Measurements from ENCODE around the gene LCN1. TPM values are rescaled to one million over a fixed set of nuclear protein-coding genes. Genes with fewer than 3 reads are reported as not detected.
A peak's percentile ranks its signal among the peaks of the same experiment; 100 is the strongest.

The LCN1 gene
- total and polyA plus RNA-seq, 2 of the 8 experiments (the other 6 are each of a cell fraction or from before 2014, with no cell fraction given): not detected

DNA sequence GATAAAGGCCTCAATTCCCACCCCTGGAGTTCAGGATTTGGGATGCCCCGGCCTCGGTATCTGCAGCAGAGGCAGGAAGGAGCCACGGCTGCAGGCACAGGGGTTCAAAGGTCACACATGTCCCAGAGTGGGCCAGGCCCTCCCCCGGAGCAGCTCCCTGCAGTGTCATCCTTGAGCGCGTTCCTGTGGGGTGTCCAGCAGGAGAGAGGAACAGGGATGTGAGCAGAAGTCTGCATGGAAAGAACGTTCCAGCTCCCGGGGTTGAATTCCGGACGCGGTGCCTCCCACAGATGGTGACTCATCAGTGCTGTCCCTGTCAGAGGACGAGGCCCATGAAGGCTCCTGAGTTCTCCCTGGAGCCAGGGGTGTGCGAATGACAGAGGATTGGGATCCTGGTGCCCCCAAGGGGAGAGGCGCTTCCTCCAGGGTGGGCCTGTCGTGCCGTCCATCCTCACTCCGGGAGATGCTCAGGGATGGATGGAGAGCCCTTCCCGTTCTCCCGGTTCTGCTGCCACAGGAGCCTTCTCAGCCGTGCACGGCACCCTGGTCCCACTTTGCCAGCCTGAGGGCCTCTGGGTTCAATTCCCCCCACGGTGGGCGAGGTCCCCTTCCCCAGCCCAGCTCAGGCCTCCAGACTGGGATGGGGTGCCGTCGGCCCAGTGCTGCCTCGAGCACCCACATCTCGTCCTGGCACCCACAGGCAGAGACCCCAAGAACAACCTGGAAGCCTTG lies 3.1 kb downstream of the LCN1 start:
- FAIRE-seq (no peak), DNase-seq (ENCODE audit: low read depth in 1 of 2, low spot score in 2 of 2) (peak in 1 of 2 experiments; percentile 45)
- Histone ChIP-seq H4K20me1 (replicated peaks in 1 of 2; ENCODE audit: control insufficient read depth in 1 of 2, insufficient read depth in 2 of 2, low read length in 2 of 2) (no peaks in the 10 kb centered on the region), H3K9ac (replicated peaks in 1 of 4; ENCODE audit: extremely low read depth in 1 of 4, low read depth in 3 of 4, low read length in 3 of 4) (no peak overlapping the region), H3K79me2 (ENCODE audit: control insufficient read depth in 1 of 2, insufficient read depth in 2 of 2, low read length in 2 of 2) (no peaks in the 10 kb centered on the region), H3K4me1 (replicated peaks in 1 of 4; ENCODE audit: control insufficient read depth in 3 of 4, insufficient read depth in 4 of 4, low read length in 3 of 4) (peaks cover 0 to 12% (median 6%) of the 10 kb centered on the region in 4 experiments; a peak in 5 of 7 replicates), H3K14ac (ENCODE audit: insufficient read length) (no peak overlapping the region), H3K4me2 (ENCODE audit: insufficient read depth in 1 of 2, low read depth in 2 of 2, low read length in 2 of 2) (no peak overlapping the region), H2BK5ac (ENCODE audit: low read depth, low read length) (no peak overlapping the region), H3K27ac (ENCODE audit: low read depth, low read length) (no peak overlapping the region), H3K18ac (ENCODE audit: extremely low read depth, low read length) (no peak overlapping the region), H3K9me3 (ENCODE audit: insufficient read depth in 2 of 2, low read depth in 1 of 2, low read length in 1 of 2) (no peaks in the 10 kb centered on the region), H3K56ac (replicated peaks; ENCODE audit: insufficient read length, low read depth, low read length) (no peak overlapping the region), H2BK120ac (replicated peaks; ENCODE audit: low read depth, low read length) (no peak overlapping the region), H3K4ac (replicated peaks; ENCODE audit: insufficient read length, low read depth, low read length) (no peak overlapping the region), H3K79me1 (ENCODE audit: low read depth, low read length) (no peaks in the 10 kb centered on the region), H4K91ac (replicated peaks; ENCODE audit: insufficient read length, low read length) (no peak overlapping the region), H3K23ac (ENCODE audit: insufficient read length) (no peak overlapping the region), H4K8ac (ENCODE audit: extremely low read depth, insufficient read depth, low read length) (peak overlapping the region; percentile 51; the same call in 1 of the 2 replicates), H3K27me3 (replicated peaks in 1 of 4; ENCODE audit: control insufficient read depth in 3 of 4, extremely low read depth in 1 of 4, insufficient read depth in 3 of 4, low read length in 3 of 4) (no peaks in the 10 kb centered on the region), H3K36me3 (ENCODE audit: control insufficient read depth in 2 of 4, insufficient read depth in 4 of 4, low read length in 3 of 4) (no peaks in the 10 kb centered on the region), H2AFZ (ENCODE audit: low read length) (no peak overlapping the region), H4K5ac (ENCODE audit: insufficient read length, low read depth, low read length) (no peak overlapping the region), H3K23me2 (ENCODE audit: low read depth, low read length) (no peaks in the 10 kb centered on the region), H2BK15ac (ENCODE audit: low read length) (no peak overlapping the region), H3K4me3 (ENCODE audit: extremely low read depth in 1 of 4, insufficient read depth in 2 of 4, low read depth in 3 of 4, low read length in 4 of 4) (no peak overlapping the region), H2BK20ac (ENCODE audit: low read length) (no peak overlapping the region), H2BK12ac (ENCODE audit: low read depth, low read length) (no peak overlapping the region), H2AK5ac (ENCODE audit: low read depth, low read length) (no peak overlapping the region)
- ChIA-PET CTCF (ENCODE audit: partially characterized antibody) (interaction anchor here (1.5 to 3.0 kb wide), 2 partner anchors 11 to 19 kb away, joined by 4 to 14 read pairs; no protein-coding TSS in a partner anchor), POLR2A (ENCODE audit: partially characterized antibody) (interaction anchor here (1.0 kb wide), 1 partner anchor 41 kb away, joined by 3 read pairs; no protein-coding TSS in a partner anchor)
- TF ChIP-seq MAFK (IDR thresholded peaks at IDR 0.05; ENCODE audit: low read depth, low read length) (no peak), SP1 (IDR thresholded peaks at IDR 0.05; ENCODE audit: low read depth, low read length) (no peak), KDM1A (IDR thresholded peaks at IDR 0.05; ENCODE audit: borderline replicate concordance, low read length) (no peak)
- TF ChIP-seq, protein P1, sequence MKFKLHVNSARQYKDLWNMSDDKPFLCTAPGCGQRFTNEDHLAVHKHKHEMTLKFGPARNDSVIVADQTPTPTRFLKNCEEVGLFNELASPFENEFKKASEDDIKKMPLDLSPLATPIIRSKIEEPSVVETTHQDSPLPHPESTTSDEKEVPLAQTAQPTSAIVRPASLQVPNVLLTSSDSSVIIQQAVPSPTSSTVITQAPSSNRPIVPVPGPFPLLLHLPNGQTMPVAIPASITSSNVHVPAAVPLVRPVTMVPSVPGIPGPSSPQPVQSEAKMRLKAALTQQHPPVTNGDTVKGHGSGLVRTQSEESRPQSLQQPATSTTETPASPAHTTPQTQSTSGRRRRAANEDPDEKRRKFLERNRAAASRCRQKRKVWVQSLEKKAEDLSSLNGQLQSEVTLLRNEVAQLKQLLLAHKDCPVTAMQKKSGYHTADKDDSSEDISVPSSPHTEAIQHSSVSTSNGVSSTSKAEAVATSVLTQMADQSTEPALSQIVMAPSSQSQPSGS (IDR thresholded peaks at IDR 0.05; ENCODE audit: low read length): no peak
- WGBS, 2 experiments (ENCODE audit: extremely low coverage in 1 of 2, insufficient coverage in 1 of 2, insufficient read length in 1 of 2, insufficient replicate concordance in 2 of 2, low coverage in 1 of 2, low lambda C conversion rate in 2 of 2, missing lambda C conversion rate in 1 of 2): 92% methylated on average over 22 of the region's 27 CpGs; no CpG with 5 or more reads in 1 of the 2 experiments

All from H1 (cell line).